HepG2 (cell line): ENCODE data around the gene TBXAS1. TPM values are rescaled to one million over a fixed set of nuclear protein-coding genes. Genes with fewer than 3 reads are reported as not detected.
A peak's percentile ranks its signal among the peaks of the same experiment; 100 is the strongest.

Experiments used
- ATAC-seq: fragments of 200-7000 bp; cut with Tn5 transposase; 3 replicates; pipeline ENCODE4 v1.9.1; 2020; ENCODE audit warnings: mild to moderate bottlenecking, moderate library complexity
- BruUV-seq: library from RNA; stranded (reverse); fragments of 400-500 nt; replicated peaks from 2 replicates; lab custom pipeline; 2021; lab: Mats Ljungman, UMichigan
- CTCF ChIA-PET: fragments of 300-600 bp; formaldehyde crosslinking; extraction: SDS; loops from one replicate; lab custom pipeline; 2021; ENCODE audit warnings: low total read pairs, inconsistent platforms, low intra/inter-chr PET ratio; lab: Yijun Ruan, JAX
- POLR2A ChIA-PET: fragments of 350-600 bp; sonication (Branson Sonifier 250); formaldehyde crosslinking; loops from one replicate; lab custom pipeline; 2020; ENCODE audit warnings: antibody characterized with exemption, inconsistent platforms; lab: Yijun Ruan, JAX
- DNase-seq: peaks from one replicate; pipeline ENCODE4 v3.0.0-alpha.2; 2015; ENCODE audit warnings: low spot score
- FAIRE-seq: peaks from 3 replicates; lab custom pipeline; 2011; peaks lifted over from hg19 to GRCh38; lab: Jason Lieb, UNC
- H2AFZ ChIP-seq: one replicate; pipeline ENCODE4 v1.6.1; 2011; ENCODE audit warnings: low read length, inconsistent platforms
- H3K27ac ChIP-seq: fragments of 300-600 bp; 3 replicates; pipeline ENCODE4 v1.8.0; 2011; ENCODE audit warnings: mixed run types, mild to moderate bottlenecking, mixed read lengths, low read length, inconsistent platforms; ENCODE audit not compliant: insufficient read depth; ENCODE audit errors: extremely low read length
- H3K27me3 ChIP-seq, 2 experiments: fragments of 200-600 bp in 1 of 2; 2 replicates in 1 of 2; 3 replicates in 1 of 2; pipeline versions ENCODE4 v1.6.0 to v1.8.0; 2011; ENCODE audit warnings: low read length in 2 of 2, mild to moderate bottlenecking in 2 of 2, moderate library complexity in 2 of 2, inconsistent platforms in 1 of 2; ENCODE audit not compliant: insufficient read depth in 2 of 2, control insufficient read depth in 1 of 2
- H3K36me3 ChIP-seq, 2 experiments: fragments of 200-600 bp in 1 of 2; replicated peaks in 1 of 2; 2 replicates in 1 of 2; 3 replicates in 1 of 2; pipeline versions ENCODE4 v1.5.1 to v1.8.0; 2011; ENCODE audit warnings: low read length in 2 of 2, inconsistent platforms in 1 of 2; ENCODE audit not compliant: insufficient read depth in 2 of 2, control insufficient read depth in 1 of 2
- H3K4me1 ChIP-seq: 2 replicates; pipeline ENCODE4 v1.5.1; 2012; ENCODE audit warnings: low read length, inconsistent platforms; ENCODE audit not compliant: insufficient read depth
- H3K4me2 ChIP-seq: 2 replicates; pipeline ENCODE4 v1.6.0; 2011; ENCODE audit warnings: low read depth, low read length, inconsistent platforms
- H3K4me3 ChIP-seq, 3 experiments: fragments of 200-600 bp in 1 of 3; sonication (generic), shearing (Covaris generic) in 1 of 3; replicated peaks in 1 of 3; 2 replicates each; pipeline ENCODE4 v1.5.1; 2011 to 2016; ENCODE audit warnings: low read length in 3 of 3, inconsistent platforms in 2 of 3, low read depth in 2 of 3, mild to moderate bottlenecking in 2 of 3, control low read depth in 1 of 3, mixed read lengths in 1 of 3; ENCODE audit not compliant: insufficient read depth in 1 of 3
- H3K79me2 ChIP-seq: one replicate; pipeline ENCODE4 v1.6.1; 2011; ENCODE audit warnings: low read length, inconsistent platforms; ENCODE audit not compliant: insufficient read depth
- H3K9ac ChIP-seq: 2 replicates; pipeline ENCODE4 v1.6.0; 2011; ENCODE audit warnings: mild to moderate bottlenecking, low read depth, low read length, inconsistent platforms; ENCODE audit not compliant: insufficient read depth
- H3K9me3 ChIP-seq: 2 replicates; pipeline ENCODE4 v1.5.1; 2012; ENCODE audit warnings: mild to moderate bottlenecking, low read length
- H4K20me1 ChIP-seq: 2 replicates; pipeline ENCODE4 v1.6.0; 2011; ENCODE audit warnings: inconsistent platforms, mild to moderate bottlenecking, low read length, moderate library complexity; ENCODE audit not compliant: insufficient read depth
- CREB1 ChIP-seq, 2 experiments: fragments of 450-650 bp in 1 of 2; IDR thresholded peaks; 2 replicates each; pipeline ENCODE4 v1.6.1; 2016 to 2017; ENCODE audit warnings: control low read depth in 1 of 2, mild to moderate bottlenecking in 1 of 2, missing compliant biosample characterization in 1 of 2, missing genetic modification characterization in 1 of 2
- FOSL2 ChIP-seq: sonication (generic); formaldehyde crosslinking; IDR thresholded peaks from 2 replicates; pipeline ENCODE4 v1.4.0; 2020; ENCODE audit warnings: missing genetic modification reagents
- FOXK2 ChIP-seq: fragments of 450-650 bp; IDR thresholded peaks from 2 replicates; pipeline ENCODE4 v1.6.1; 2016
- MAX ChIP-seq: IDR thresholded peaks from 2 replicates; pipeline ENCODE4 v1.6.1; 2012; ENCODE audit warnings: inconsistent platforms
- MLLT10 ChIP-seq: sonication (generic); formaldehyde crosslinking; IDR thresholded peaks from 2 replicates; pipeline ENCODE4 v1.4.0; 2020; ENCODE audit warnings: missing genetic modification reagents
- NFYB ChIP-seq: sonication (generic); formaldehyde crosslinking; IDR thresholded peaks from 2 replicates; pipeline ENCODE4 v1.4.0; 2020; ENCODE audit warnings: missing genetic modification reagents
- RAD21 ChIP-seq: fragments of 450-650 bp; formaldehyde crosslinking; IDR thresholded peaks from 2 replicates; pipeline ENCODE4 v1.5.0; 2020; ENCODE audit warnings: mild to moderate bottlenecking
- RELA ChIP-seq: sonication (generic); formaldehyde crosslinking; IDR thresholded peaks from 2 replicates; pipeline ENCODE4 v1.4.0; 2020; ENCODE audit warnings: missing genetic modification reagents
- SMC3 ChIP-seq: IDR thresholded peaks from 2 replicates; pipeline ENCODE4 v1.6.1; 2011; ENCODE audit warnings: low read length, improper control_type of control experiment
- XBP1 ChIP-seq: sonication (generic); formaldehyde crosslinking; IDR thresholded peaks from 2 replicates; pipeline ENCODE4 v1.5.0; 2020; ENCODE audit warnings: missing genetic modification reagents
- ZBTB26 ChIP-seq: IDR thresholded peaks from 2 replicates; pipeline ENCODE4 v1.6.1; 2016; ENCODE audit warnings: missing compliant biosample characterization, missing genetic modification reagents, borderline replicate concordance
- ZFP36L1 ChIP-seq: sonication (generic); formaldehyde crosslinking; IDR thresholded peaks from 2 replicates; pipeline ENCODE4 v1.8.0; 2022; ENCODE audit warnings: mild to moderate bottlenecking, missing genetic modification reagents, moderate library complexity
- ZNF800 ChIP-seq: sonication (generic); formaldehyde crosslinking; IDR thresholded peaks from 2 replicates; pipeline ENCODE4 v1.4.0; 2020; ENCODE audit warnings: missing genetic modification reagents
- WGBS: methylation state at CpG from one replicate; pipeline ENCODE4 v1.1.6; 2017; ENCODE audit warnings: low lambda C conversion rate; 5-methylcytosine and 5-hydroxymethylcytosine counted together
- in situ Hi-C: cut with HindIII; loops from 2 replicates; pipeline ENCODE4 v1.10.0; 2017; ENCODE audit warnings: low pct_unique_long_range_greater_than_20kb; ENCODE audit not compliant: extremely low pct_ligation_motif_present
- intact Hi-C: fragments of 100-400 bp; cut with micrococcal nuclease; formaldehyde crosslinking; loops from one replicate; pipeline ENCODE4 v1.10.0; 2022; ENCODE audit not compliant: unreplicated experiment
- polyA plus RNA-seq, 8 experiments: library from polyadenylated mRNA; depleted of rRNA in 3 of 8; stranded (reverse) in 7 of 8; unstranded in 1 of 8; fragments of >200 nt; fragmentation: Illumina TruSeq in 4 of 8; extraction: Trizol in 4 of 8; gene quantifications; 2 replicates each; pipeline versions ENCODE4 v1.2.1 to v1.2.3, GENCODE V29; 2011 to 2016; ENCODE audit warnings: low read depth in 4 of 8, missing spikeins in 1 of 8, mixed read lengths in 1 of 8; ENCODE audit not compliant: insufficient read depth in 1 of 8
- total RNA-seq, 5 experiments: library from RNA; depleted of rRNA; stranded (reverse); fragments of >200 nt; fragmentation: Illumina TruSeq; extraction: Trizol; gene quantifications; 2 replicates each; pipeline ENCODE4 v1.2.3, GENCODE V29; 2016; ENCODE audit warnings: low read depth in 1 of 5

Gene TBXAS1
- total and polyA plus RNA-seq, 2 of the 13 experiments (the other 11 are each of a cell fraction or from before 2014, with no cell fraction given) = 4.0 to 4.9 TPM

GRCh38 chr7:139825666-139826290 lies 3.3 kb upstream of the TBXAS1 start:
- BruUV-seq = no TSS peak
- Histone ChIP-seq H3K27me3 (peaks cover 0 to 27% of the 10 kb centered on the region in 2 experiments; a peak in 3 of 5 replicates), H3K27ac (no peak overlapping the region), H2AFZ (no peak overlapping the region), H3K79me2 (no peaks in the 10 kb centered on the region), H3K4me2 (no peak overlapping the region), H4K20me1 (no peaks in the 10 kb centered on the region), H3K4me1 (peaks cover 24% of the 10 kb centered on the region), H3K4me3 (no peak overlapping the region), H3K9me3 (no peaks in the 10 kb centered on the region), H3K9ac (no peak overlapping the region), H3K36me3 (no peaks in the 10 kb centered on the region)
- in situ Hi-C loops = no loop called here
- ChIA-PET CTCF (interaction anchor here (2.0 kb wide), 1 partner anchor 180 kb away, joined by 7 read pairs; no protein-coding TSS in a partner anchor), POLR2A (no interaction called here)
- DNase-seq (no peak), FAIRE-seq (no peak), ATAC-seq (no peak)
- WGBS = 36% methylated on average over 9 of the region's 9 CpGs
- intact Hi-C loops = loop anchor here (2.0 to 5.0 kb wide), 3 partner anchors 177 to 193 kb away; no protein-coding TSS in a partner anchor
- TF ChIP-seq ZFP36L1 (CRISPR knock-in tag) (no peak), FOSL2 (CRISPR knock-in tag) (peak; percentile 74)

- no peak overlapping the region for H3K4me2 ChIP-seq
- in situ Hi-C loops = no loop called here
- ATAC-seq = peak; percentile 39; the same call in 2 of the 3 replicates
- H3K79me2 ChIP-seq = no peaks in the 10 kb centered on the region
- H2AFZ ChIP-seq = no peak overlapping the region
- DNase-seq = no peak
- H3K4me1 ChIP-seq = peaks cover 31% of the 10 kb centered on the region
- FAIRE-seq = no peak
- peaks cover 0 to 24% of the 10 kb centered on the region in 2 experiments; a peak in 3 of 5 replicates for H3K27me3 ChIP-seq
- no peaks in the 10 kb centered on the region for H3K36me3 ChIP-seq
- BruUV-seq = no TSS peak
- no peaks in the 10 kb centered on the region for H3K9me3 ChIP-seq
- intact Hi-C loops = loop anchor here (2.0 to 5.0 kb wide), 3 partner anchors 175 to 194 kb away; no protein-coding TSS in a partner anchor
- H3K4me3 ChIP-seq = no peak overlapping the region
- POLR2A ChIA-PET = no interaction called here
- H3K27ac ChIP-seq = no peak overlapping the region
- CTCF ChIA-PET = interaction anchor here (2.0 kb wide), 1 partner anchor 181 kb away, joined by 7 read pairs; no protein-coding TSS in a partner anchor
- no peak overlapping the region for H3K9ac ChIP-seq
- H4K20me1 ChIP-seq = no peaks in the 10 kb centered on the region
- no peak for TF ChIP-seq RELA (CRISPR knock-in tag)
- 0 out of 2 replicates have a peak, but pooled peaks have one; percentile 15 for TF ChIP-seq RAD21 (CRISPR knock-in tag)
- TF ChIP-seq NFYB (CRISPR knock-in tag) = no peak
- no peak for TF ChIP-seq MLLT10
- no peak for TF ChIP-seq CREB1 (IDR thresholded peaks at IDR 0.05)
- TF ChIP-seq CREB1 (CRISPR knock-in tag; IDR thresholded peaks at IDR 0.05) = no peak
- no peak for TF ChIP-seq MAX
- peak; percentile 30; the same call in 1 of the 2 replicates for TF ChIP-seq SMC3
- TF ChIP-seq FOXK2 = no peak
- no peak for TF ChIP-seq ZNF800 (CRISPR knock-in tag)
- no peak for TF ChIP-seq ZBTB26 (CRISPR knock-in tag)
- no peak for TF ChIP-seq XBP1 (CRISPR knock-in tag)
Observed at GRCh38 chr7:139827042-139827441, 2.0 kb upstream of the TBXAS1 start.
